Activated CD4-positive, alpha-beta T cell treated with anti-CD3 and anti-CD28 coated beads, Interleukin-2, amount 50 U/mL, for 16 hours (primary cell): Measurements from ENCODE around the gene RASGRF2.

ENCODE experiments used
- DNase-seq: peaks from one replicate; pipeline ENCODE4 v3.0.0-alpha.2; 2020

RASGRF2 gene

GRCh38 chr5:81213070-81213469, 252.9 kb downstream of the RASGRF2 start:
- no peak for DNase-seq

- peak; percentile 61 for DNase-seq
Observed at GRCh38 chr5:81214848-81215247, 254.7 kb downstream of the RASGRF2 start.

- DNase-seq, result no peak
Observed at GRCh38 chr5:81216152-81216551, 256.0 kb downstream of the RASGRF2 start.

GRCh38 chr5:81219389-81219788, 259.2 kb downstream of the RASGRF2 start:
- no peak for DNase-seq

GRCh38 chr5:81222285-81222684, 262.1 kb downstream of the RASGRF2 start:
- DNase-seq, result no peak

GRCh38 chr5:81225463-81225862, 265.3 kb downstream of the RASGRF2 start:
- DNase-seq, result no peak

- no peak for DNase-seq
Observed at GRCh38 chr5:81226286-81226685, 266.1 kb downstream of the RASGRF2 start.

- no peak for DNase-seq
Observed at GRCh38 chr5:81226949-81227348, 266.8 kb downstream of the RASGRF2 start.

- DNase-seq, result no peak
Observed at GRCh38 chr5:81228084-81228483, 267.9 kb downstream of the RASGRF2 start.

GRCh38 chr5:81230416-81230815, 270.3 kb downstream of the RASGRF2 start:
- no peak for DNase-seq

GRCh38 chr5:81232464-81233079, 272.4 kb downstream of the RASGRF2 start:
- DNase-seq, result no peak

GRCh38 chr5:81233080-81233634, 273.0 kb downstream of the RASGRF2 start, which contains the start of gene CKMT2:
CKMT2 (plus strand) TSS chr5:81233322; CDS start chr5:81251133, 17,811 bp downstream.
- no peak for DNase-seq

GRCh38 chr5:81234299-81234698, 274.1 kb downstream of the RASGRF2 start:
- no peak for DNase-seq

GRCh38 chr5:81234801-81235200, 274.6 kb downstream of the RASGRF2 start:
- no peak for DNase-seq

GRCh38 chr5:81235287-81236072, 275.3 kb downstream of the RASGRF2 start:
- no peak for DNase-seq

- DNase-seq, result no peak
Observed at GRCh38 chr5:81238460-81238859, 278.3 kb downstream of the RASGRF2 start.

GRCh38 chr5:81239613-81240012, 279.4 kb downstream of the RASGRF2 start:
- DNase-seq, result no peak

GRCh38 chr5:81241001-81241400, 280.8 kb downstream of the RASGRF2 start:
- DNase-seq, result no peak

- DNase-seq, result peak; percentile 16
Observed at GRCh38 chr5:81241961-81242648, 281.9 kb downstream of the RASGRF2 start.

GRCh38 chr5:81242906-81243436, 282.8 kb downstream of the RASGRF2 start:
- no peak for DNase-seq

- no peak for DNase-seq
Observed at GRCh38 chr5:81244451-81244850, 284.3 kb downstream of the RASGRF2 start.

GRCh38 chr5:81245871-81246235, 285.7 kb downstream of the RASGRF2 start:
- no peak for DNase-seq

GRCh38 chr5:81246697-81247096, 286.5 kb downstream of the RASGRF2 start:
- no peak for DNase-seq
